ENCODE measurements around the gene AADAC. TPM values are rescaled to one million over a fixed set of nuclear protein-coding genes. Genes with fewer than 3 reads are reported as not detected.
"Not testable (repeated sequence)": the region's sequence is repeated elsewhere in the genome, so short reads cannot be mapped to it uniquely, and the experiment has no call there.

AADAC gene
- total RNA-seq, 2 experiments from 2014 or later, result not detected

GRCh38 chr3:151838574-151839312, 24.8 kb downstream of the AADAC start:
- intact Hi-C loops (cut with micrococcal nuclease), result loop anchor here (5.0 to 10.0 kb wide), 3 partner anchors 374 to 544 kb away; partner anchors contain the start of gene IGSF10
- DNase-seq (peak; percentile 51), ATAC-seq (peak; percentile 76)
- no peaks in the 10 kb centered on the region for H3K36me3 Mint-ChIP-seq (ENCODE audit: low read depth)
- CTCF ChIA-PET, result interaction anchor here (0.7 to 5.8 kb wide), 24 partner anchors 10 to 671 kb away, joined by 3 to 35 read pairs (median 4); no protein-coding TSS in a partner anchor
- TF ChIP-seq, protein P1, sequence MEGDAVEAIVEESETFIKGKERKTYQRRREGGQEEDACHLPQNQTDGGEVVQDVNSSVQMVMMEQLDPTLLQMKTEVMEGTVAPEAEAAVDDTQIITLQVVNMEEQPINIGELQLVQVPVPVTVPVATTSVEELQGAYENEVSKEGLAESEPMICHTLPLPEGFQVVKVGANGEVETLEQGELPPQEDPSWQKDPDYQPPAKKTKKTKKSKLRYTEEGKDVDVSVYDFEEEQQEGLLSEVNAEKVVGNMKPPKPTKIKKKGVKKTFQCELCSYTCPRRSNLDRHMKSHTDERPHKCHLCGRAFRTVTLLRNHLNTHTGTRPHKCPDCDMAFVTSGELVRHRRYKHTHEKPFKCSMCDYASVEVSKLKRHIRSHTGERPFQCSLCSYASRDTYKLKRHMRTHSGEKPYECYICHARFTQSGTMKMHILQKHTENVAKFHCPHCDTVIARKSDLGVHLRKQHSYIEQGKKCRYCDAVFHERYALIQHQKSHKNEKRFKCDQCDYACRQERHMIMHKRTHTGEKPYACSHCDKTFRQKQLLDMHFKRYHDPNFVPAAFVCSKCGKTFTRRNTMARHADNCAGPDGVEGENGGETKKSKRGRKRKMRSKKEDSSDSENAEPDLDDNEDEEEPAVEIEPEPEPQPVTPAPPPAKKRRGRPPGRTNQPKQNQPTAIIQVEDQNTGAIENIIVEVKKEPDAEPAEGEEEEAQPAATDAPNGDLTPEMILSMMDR (IDR thresholded peaks at IDR 0.05), result peak; percentile 77
- POLR2A ChIA-PET, result no interaction called here
- peaks cover 3% of the 10 kb centered on the region for H3K27me3 Mint-ChIP-seq
- H3K9me3 Mint-ChIP-seq, result no peaks in the 10 kb centered on the region
- no peak overlapping the region for H3K4me3 Mint-ChIP-seq
- no peaks in the 10 kb centered on the region for H3K4me1 Mint-ChIP-seq (ENCODE audit: low read depth)
- H3K27ac Mint-ChIP-seq, result no peak overlapping the region

DNA sequence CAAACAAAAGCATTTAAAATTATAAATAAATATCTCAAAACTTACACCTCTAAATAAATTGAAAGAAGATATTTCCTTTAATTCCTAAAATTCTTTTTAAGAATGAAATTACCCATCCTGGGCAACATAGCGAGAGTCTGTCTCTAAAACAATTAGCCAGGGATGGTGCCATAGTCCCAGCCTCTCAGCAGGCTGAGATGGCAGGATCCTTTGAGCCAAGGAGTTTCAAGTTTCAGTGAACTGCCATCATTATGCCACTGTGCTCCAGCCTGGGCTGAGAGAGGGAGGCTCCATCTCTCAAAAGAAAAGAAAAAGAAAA, 25.4 kb downstream of the AADAC start:
- CTCF ChIA-PET, result interaction anchor here (0.7 to 5.8 kb wide), 19 partner anchors 10 to 671 kb away, joined by 3 to 35 read pairs (median 4); no protein-coding TSS in a partner anchor
- Mint-ChIP-seq H3K27ac (no peak overlapping the region), H3K27me3 (peaks cover 3% of the 10 kb centered on the region), H3K4me1 (ENCODE audit: low read depth) (no peaks in the 10 kb centered on the region), H3K36me3 (ENCODE audit: low read depth) (no peaks in the 10 kb centered on the region), H3K4me3 (no peak overlapping the region), H3K9me3 (no peaks in the 10 kb centered on the region)
- TF ChIP-seq, protein P1 (IDR thresholded peaks at IDR 0.05), result peak; percentile 24
- POLR2A ChIA-PET, result no interaction called here
- intact Hi-C loops (cut with micrococcal nuclease), result loop anchor here (5.0 to 10.0 kb wide), 3 partner anchors 374 to 544 kb away; partner anchors contain the start of gene IGSF10
- DNase-seq, result no peak
- no peak for ATAC-seq

DNA sequence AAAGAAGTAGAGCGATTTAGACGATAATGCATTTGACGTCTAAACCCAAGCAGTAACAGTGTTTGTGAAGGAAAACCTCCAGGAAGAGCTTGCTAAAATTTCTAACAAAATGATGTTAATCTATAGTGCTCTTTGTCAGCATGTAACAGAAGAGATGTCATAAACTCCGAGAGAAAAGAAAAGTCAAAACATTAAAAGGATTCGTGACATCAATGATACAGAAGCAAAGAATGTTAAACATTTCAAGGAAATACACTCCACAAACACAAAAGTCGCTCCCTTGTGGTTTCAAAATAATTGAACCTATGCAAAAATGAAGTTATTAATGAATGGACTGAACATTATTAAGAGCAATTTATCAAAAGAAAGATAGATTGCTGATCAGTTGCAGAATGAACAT, 27.9 kb downstream of the AADAC start:
- ChIA-PET POLR2A (no interaction called here), CTCF (interaction anchor here (0.6 kb wide), 1 partner anchor 379 kb away, joined by 3 read pairs; no protein-coding TSS in a partner anchor)
- H3K9me3 Mint-ChIP-seq, result no peaks in the 10 kb centered on the region
- no peaks in the 10 kb centered on the region for H3K27me3 Mint-ChIP-seq
- no peak overlapping the region for H3K4me3 Mint-ChIP-seq
- intact Hi-C loops (cut with micrococcal nuclease), result no loop called here
- no peak overlapping the region for H3K27ac Mint-ChIP-seq
- DNase-seq (no peak), ATAC-seq (no peak)
- H3K36me3 Mint-ChIP-seq (ENCODE audit: low read depth), result no peaks in the 10 kb centered on the region
- TF ChIP-seq, protein P1 (IDR thresholded peaks at IDR 0.05), result no peak
- H3K4me1 Mint-ChIP-seq (ENCODE audit: low read depth), result no peaks in the 10 kb centered on the region

GRCh38 chr3:151843275-151843674, 29.4 kb downstream of the AADAC start:
- intact Hi-C loops (cut with micrococcal nuclease), result no loop called here
- TF ChIP-seq, protein P1 (IDR thresholded peaks at IDR 0.05), result no peak
- no peak overlapping the region for H3K4me3 Mint-ChIP-seq

GRCh38 chr3:151845306-151845905, 31.5 kb downstream of the AADAC start:
- no peak overlapping the region for H3K4me3 Mint-ChIP-seq
- intact Hi-C loops (cut with micrococcal nuclease), result no loop called here
- ChIA-PET POLR2A (no interaction called here), CTCF (interaction anchor here (0.6 kb wide), 1 partner anchor 635 kb away, joined by 3 read pairs; no protein-coding TSS in a partner anchor)
- no peak for ATAC-seq
- H3K27ac Mint-ChIP-seq, result no peak overlapping the region
- TF ChIP-seq, protein P1 (IDR thresholded peaks at IDR 0.05), result no peak
- DNase-seq, result no peak
- peaks cover under 1% of the 10 kb centered on the region for H3K36me3 Mint-ChIP-seq (ENCODE audit: low read depth)
- peaks cover 4% of the 10 kb centered on the region for H3K9me3 Mint-ChIP-seq
- H3K27me3 Mint-ChIP-seq, result no peaks in the 10 kb centered on the region
- H3K4me1 Mint-ChIP-seq (ENCODE audit: low read depth), result no peaks in the 10 kb centered on the region

More at GRCh38 chr3:151843275-151843674, 29.4 kb downstream of the AADAC start:
- ATAC-seq, result no peak
- Mint-ChIP-seq H3K4me1 (ENCODE audit: low read depth) (no peaks in the 10 kb centered on the region), H3K27ac (no peak overlapping the region), H3K9me3 (no peaks in the 10 kb centered on the region), H3K27me3 (no peaks in the 10 kb centered on the region), H3K36me3 (ENCODE audit: low read depth) (no peaks in the 10 kb centered on the region)
- ChIA-PET CTCF (no interaction called here), POLR2A (no interaction called here)
- no peak for DNase-seq

DNA sequence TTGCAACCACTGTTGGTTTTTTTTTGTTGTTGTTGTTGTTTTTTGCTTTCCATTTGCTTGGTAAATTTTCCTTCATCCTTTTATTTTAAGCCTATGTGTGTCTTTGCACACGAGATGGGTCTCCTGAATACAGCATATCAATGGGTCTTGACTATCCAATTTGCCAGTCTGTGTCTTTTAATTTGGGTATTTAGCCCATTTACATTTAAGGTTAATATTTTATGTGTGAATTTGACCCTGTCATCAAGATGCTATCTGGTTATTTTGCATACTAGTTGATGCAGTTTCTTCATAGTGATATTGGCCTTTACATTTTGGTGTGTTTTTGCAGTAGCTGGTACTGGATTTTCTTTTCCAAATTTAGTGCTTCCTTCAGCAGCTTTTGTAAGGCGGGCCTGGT, 36.1 kb downstream of the AADAC start:
- H3K9me3 Mint-ChIP-seq; DNase-seq; H3K4me3 Mint-ChIP-seq; H3K36me3 Mint-ChIP-seq (ENCODE audit: low read depth); CTCF ChIA-PET; ATAC-seq; POLR2A ChIA-PET; H3K27me3 Mint-ChIP-seq; H3K27ac Mint-ChIP-seq; intact Hi-C loops (cut with micrococcal nuclease); H3K4me1 Mint-ChIP-seq (ENCODE audit: low read depth): not testable (repeated sequence)
